ENCODE data around the gene TTLL6.

DNA sequence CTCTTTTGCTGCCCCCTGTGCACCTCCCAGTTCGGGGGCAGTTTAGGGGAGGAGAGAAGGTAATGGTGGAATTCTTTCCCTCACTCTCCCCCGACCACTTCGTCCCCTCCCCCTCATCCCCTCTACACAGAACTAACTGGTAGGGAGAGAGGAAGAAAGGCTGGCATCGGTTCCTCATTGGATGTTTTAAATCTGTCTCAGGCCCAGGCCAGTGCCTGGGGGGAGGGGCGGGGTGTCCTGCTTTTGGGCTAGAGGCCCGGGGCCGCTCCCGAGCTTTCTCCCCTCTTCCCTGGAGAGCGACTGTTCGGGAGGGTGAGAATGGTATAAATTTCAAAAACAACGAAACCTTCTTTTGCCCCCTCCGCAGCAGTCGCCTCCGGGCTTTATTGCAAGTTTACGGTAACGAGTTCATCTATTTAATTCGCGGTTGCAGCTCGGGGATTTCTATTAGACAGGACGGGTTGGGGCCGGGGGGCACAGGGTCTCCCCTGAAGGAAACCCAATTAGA is 94.1 kb downstream of the TTLL6 start, which contains the start of gene PRAC2:
- TF ChIP-seq ZNF253 (CRISPR knock-in tag; conservative IDR thresholded peaks at IDR 0.05) = no peak
- TF ChIP-seq TCF7 (IDR thresholded peaks at IDR 0.05; ENCODE audit: borderline replicate concordance) = no peak
- no peak for TF ChIP-seq CTCF (IDR thresholded peaks at IDR 0.05 in 2 of 3, conservative IDR thresholded peaks at IDR 0.05 in 1 of 3; ENCODE audit: insufficient read depth in 2 of 3, low read depth in 1 of 3, low read length in 3 of 3)
- TF ChIP-seq EP300 (IDR thresholded peaks at IDR 0.05; ENCODE audit: low read length) = no peak
- no peak for TF ChIP-seq POLR2AphosphoS5 (IDR thresholded peaks at IDR 0.05; ENCODE audit: control insufficient read depth, insufficient read depth, low read depth, low read length)
- TF ChIP-seq BCLAF1 (IDR thresholded peaks at IDR 0.05; ENCODE audit: borderline replicate concordance in 1 of 2, control insufficient read depth in 1 of 2, low read depth in 2 of 2, low read length in 1 of 2) = no peak
- no peak for TF ChIP-seq TARDBP (IDR thresholded peaks at IDR 0.05)
- TF ChIP-seq ZNF717 (CRISPR knock-in tag; IDR thresholded peaks at IDR 0.05) = no peak
- no peak for TF ChIP-seq ATF4 (CRISPR knock-in tag; IDR thresholded peaks at IDR 0.05)
- no peak for TF ChIP-seq ZBTB34 (CRISPR knock-in tag; IDR thresholded peaks at IDR 0.05)
- TF ChIP-seq ZNF175 (CRISPR knock-in tag; IDR thresholded peaks at IDR 0.05; ENCODE audit: low read depth) = no peak
- TF ChIP-seq, protein P1, sequence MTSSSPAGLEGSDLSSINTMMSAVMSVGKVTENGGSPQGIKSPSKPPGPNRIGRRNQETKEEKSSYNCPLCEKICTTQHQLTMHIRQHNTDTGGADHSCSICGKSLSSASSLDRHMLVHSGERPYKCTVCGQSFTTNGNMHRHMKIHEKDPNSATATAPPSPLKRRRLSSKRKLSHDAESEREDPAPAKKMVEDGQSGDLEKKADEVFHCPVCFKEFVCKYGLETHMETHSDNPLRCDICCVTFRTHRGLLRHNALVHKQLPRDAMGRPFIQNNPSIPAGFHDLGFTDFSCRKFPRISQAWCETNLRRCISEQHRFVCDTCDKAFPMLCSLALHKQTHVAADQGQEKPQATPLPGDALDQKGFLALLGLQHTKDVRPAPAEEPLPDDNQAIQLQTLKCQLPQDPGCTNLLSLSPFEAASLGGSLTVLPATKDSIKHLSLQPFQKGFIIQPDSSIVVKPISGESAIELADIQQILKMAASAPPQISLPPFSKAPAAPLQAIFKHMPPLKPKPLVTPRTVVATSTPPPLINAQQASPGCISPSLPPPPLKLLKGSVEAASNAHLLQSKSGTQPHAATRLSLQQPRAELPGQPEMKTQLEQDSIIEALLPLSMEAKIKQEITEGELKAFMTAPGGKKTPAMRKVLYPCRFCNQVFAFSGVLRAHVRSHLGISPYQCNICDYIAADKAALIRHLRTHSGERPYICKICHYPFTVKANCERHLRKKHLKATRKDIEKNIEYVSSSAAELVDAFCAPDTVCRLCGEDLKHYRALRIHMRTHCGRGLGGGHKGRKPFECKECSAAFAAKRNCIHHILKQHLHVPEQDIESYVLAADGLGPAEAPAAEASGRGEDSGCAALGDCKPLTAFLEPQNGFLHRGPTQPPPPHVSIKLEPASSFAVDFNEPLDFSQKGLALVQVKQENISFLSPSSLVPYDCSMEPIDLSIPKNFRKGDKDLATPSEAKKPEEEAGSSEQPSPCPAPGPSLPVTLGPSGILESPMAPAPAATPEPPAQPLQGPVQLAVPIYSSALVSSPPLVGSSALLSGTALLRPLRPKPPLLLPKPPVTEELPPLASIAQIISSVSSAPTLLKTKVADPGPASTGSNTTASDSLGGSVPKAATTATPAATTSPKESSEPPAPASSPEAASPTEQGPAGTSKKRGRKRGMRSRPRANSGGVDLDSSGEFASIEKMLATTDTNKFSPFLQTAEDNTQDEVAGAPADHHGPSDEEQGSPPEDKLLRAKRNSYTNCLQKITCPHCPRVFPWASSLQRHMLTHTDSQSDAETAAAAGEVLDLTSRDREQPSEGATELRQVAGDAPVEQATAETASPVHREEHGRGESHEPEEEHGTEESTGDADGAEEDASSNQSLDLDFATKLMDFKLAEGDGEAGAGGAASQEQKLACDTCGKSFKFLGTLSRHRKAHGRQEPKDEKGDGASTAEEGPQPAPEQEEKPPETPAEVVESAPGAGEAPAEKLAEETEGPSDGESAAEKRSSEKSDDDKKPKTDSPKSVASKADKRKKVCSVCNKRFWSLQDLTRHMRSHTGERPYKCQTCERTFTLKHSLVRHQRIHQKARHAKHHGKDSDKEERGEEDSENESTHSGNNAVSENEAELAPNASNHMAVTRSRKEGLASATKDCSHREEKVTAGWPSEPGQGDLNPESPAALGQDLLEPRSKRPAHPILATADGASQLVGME (CRISPR knock-in tag; IDR thresholded peaks at IDR 0.05) = no peak
- no peak for TF ChIP-seq POLR2A (conservative IDR thresholded peaks at IDR 0.05)
- no peak for TF ChIP-seq ZNF584 (CRISPR knock-in tag; IDR thresholded peaks at IDR 0.05; ENCODE audit: low read depth)
